ENCODE data around the gene IRS1.
"Not testable (repeated sequence)": the region's sequence is repeated elsewhere in the genome, so short reads cannot be mapped to it uniquely, and the experiment has no call there.

The IRS1 gene, protein sequence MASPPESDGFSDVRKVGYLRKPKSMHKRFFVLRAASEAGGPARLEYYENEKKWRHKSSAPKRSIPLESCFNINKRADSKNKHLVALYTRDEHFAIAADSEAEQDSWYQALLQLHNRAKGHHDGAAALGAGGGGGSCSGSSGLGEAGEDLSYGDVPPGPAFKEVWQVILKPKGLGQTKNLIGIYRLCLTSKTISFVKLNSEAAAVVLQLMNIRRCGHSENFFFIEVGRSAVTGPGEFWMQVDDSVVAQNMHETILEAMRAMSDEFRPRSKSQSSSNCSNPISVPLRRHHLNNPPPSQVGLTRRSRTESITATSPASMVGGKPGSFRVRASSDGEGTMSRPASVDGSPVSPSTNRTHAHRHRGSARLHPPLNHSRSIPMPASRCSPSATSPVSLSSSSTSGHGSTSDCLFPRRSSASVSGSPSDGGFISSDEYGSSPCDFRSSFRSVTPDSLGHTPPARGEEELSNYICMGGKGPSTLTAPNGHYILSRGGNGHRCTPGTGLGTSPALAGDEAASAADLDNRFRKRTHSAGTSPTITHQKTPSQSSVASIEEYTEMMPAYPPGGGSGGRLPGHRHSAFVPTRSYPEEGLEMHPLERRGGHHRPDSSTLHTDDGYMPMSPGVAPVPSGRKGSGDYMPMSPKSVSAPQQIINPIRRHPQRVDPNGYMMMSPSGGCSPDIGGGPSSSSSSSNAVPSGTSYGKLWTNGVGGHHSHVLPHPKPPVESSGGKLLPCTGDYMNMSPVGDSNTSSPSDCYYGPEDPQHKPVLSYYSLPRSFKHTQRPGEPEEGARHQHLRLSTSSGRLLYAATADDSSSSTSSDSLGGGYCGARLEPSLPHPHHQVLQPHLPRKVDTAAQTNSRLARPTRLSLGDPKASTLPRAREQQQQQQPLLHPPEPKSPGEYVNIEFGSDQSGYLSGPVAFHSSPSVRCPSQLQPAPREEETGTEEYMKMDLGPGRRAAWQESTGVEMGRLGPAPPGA (N-terminal part only)

GRCh38 chr2:226799211-226799975 is at the start of gene IRS1:
Gene IRS1, minus strand, starts transcription at chr2:226799820. Its CDS starts 1,082 bp downstream, at chr2:226798738.
- no peak for FAIRE-seq

DNA sequence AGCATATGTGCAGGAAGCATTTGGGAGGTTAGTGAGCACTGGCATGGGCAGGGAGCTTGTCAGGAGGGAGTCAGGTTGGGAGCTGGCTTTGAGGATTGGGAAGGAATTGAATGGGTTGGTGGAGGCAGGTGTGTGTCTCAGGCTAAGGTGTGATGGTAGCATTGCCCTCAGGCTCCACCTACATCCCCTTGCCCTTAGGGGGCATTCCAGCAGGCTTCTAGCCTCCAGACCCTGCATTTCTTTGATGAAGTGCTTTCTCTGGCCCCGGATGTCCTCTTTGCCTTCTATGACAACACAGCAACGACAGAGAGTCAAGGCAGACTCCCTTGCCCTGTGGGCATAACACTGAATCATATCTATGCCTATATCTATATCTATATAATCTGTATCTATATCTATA is 49.7 kb upstream of the IRS1 start:
- no peak for FAIRE-seq

DNA sequence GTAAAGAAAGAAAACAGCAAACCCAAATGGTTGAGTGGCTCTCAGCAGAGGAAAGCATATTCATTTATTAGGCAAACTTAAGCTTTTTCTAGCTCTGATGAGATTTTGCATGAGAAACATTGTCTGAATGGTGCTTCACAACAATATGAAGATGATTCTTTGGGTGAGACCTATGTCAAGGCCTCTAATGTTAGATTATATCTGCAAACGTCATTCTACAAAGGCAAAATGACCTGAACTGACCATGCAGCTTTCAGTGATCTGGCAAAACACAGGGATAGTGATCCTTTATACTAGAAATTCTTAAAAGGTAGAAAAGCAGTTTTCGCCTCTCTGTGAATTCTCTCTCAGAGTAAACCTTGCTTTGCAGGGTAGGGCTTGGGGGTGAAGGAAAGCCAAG is 47.9 kb upstream of the IRS1 start:
- no peak for FAIRE-seq

GRCh38 chr2:226847090-226847489 is 47.5 kb upstream of the IRS1 start:
- FAIRE-seq = no peak

DNA sequence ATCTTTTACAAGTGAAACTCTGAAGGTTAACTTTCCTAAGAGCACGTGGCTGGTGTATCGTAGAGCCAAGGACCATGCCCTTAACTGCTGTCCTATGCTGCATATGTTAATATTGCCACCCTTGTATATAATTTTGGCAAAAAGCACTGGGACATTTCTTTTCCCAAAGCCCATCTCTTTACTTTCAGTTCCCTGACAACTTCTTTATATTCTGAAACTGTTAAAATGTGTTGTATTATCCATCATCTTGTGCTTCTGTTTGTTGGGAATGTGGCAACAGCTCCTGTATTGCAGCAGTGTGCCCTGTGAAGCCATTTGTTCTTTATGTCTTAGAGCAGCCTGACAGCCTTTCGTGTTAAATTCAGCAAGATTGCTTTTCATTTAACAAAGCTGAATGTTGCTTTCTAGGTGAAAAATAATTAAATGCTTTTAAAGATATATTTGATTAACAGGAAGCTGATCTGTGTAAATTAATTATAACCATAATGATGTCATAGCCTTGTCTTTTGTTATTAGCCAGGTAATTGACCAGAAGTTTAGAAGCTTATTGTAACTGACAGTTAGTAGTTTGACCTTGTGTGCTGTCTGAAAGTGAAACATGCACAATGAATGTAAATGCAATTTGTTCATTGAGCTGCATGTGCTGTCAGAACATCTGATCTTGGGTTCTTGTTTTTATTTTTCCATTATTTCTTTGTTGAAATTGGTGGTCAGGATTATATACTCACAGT is 45.9 kb upstream of the IRS1 start:
- no peak for FAIRE-seq

DNA sequence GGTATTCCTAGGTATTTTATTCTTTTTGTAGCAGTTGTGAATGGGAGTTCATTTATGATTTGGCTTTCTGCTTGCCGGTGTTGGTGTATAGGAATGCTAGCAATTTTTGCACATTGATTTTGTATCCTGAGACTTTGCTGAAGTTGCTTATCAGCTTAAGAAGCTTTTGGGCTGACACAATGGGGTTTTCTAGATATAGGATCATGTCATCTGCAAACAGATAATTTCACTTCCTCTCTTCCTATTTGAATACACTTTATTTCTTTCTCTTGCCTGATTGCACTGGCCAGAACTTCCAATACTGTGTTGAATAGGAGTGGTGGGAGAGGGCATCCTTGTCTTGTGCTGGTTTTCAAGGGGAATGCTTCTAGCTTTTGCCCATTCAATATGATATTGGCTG is 43.4 kb upstream of the IRS1 start:
- not testable (repeated sequence) for FAIRE-seq

DNA sequence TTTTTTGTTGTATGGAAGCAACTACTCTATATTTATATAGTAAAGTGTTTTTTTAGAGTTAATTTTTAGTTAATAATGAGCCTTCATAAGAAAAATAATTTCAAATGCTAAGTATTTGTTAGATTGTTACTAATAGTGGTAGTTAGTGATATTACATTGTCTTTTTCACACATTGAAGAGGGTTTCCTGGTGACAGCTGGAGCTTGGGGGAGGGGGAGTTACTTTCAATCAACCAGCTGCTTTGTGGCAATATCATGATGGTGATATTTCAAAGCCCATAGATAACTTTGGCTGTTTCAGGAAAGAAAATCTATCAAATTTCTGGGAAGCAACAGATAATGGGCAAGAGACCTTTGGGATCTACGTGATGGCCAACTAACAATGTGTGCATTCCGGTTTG is 40.3 kb upstream of the IRS1 start:
- no peak for FAIRE-seq

DNA sequence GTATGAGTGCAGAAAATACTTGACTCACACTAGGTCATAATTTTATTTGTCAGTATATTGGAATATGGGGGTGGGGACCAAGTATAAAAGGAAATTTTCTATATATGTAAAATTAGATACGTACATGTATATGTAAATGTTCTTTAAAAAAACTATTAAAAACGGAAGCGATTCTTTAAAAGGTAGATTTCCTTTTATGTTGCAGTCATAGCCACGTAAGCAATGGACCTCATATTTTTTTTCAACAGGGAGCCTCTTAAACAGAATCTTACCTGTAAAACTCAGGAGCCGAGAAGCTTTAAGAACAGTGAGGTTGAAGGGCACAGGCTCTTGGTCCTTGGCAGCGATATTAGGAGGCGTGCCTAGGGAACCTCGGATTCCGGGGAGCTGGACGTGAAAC is 39.5 kb upstream of the IRS1 start:
- no peak for FAIRE-seq

DNA sequence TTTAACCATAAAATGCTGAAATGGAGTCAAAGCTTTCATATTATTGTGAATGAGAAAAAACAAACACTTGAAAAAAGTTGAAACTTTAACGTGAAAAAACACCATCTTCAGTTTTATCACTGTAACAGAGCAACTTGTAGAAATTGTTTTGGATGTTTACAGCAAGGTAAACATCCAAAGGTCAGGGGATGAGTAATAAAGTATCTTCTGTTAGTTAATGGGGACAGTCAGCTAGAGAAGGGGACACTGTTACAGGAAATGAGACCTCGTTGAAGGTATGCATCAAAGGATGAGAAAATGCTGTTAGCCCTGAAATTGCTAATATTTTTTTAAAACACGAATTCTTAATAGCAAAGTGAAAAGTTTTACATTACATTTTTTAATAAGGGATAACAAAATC is 39.1 kb upstream of the IRS1 start:
- FAIRE-seq = no peak

DNA sequence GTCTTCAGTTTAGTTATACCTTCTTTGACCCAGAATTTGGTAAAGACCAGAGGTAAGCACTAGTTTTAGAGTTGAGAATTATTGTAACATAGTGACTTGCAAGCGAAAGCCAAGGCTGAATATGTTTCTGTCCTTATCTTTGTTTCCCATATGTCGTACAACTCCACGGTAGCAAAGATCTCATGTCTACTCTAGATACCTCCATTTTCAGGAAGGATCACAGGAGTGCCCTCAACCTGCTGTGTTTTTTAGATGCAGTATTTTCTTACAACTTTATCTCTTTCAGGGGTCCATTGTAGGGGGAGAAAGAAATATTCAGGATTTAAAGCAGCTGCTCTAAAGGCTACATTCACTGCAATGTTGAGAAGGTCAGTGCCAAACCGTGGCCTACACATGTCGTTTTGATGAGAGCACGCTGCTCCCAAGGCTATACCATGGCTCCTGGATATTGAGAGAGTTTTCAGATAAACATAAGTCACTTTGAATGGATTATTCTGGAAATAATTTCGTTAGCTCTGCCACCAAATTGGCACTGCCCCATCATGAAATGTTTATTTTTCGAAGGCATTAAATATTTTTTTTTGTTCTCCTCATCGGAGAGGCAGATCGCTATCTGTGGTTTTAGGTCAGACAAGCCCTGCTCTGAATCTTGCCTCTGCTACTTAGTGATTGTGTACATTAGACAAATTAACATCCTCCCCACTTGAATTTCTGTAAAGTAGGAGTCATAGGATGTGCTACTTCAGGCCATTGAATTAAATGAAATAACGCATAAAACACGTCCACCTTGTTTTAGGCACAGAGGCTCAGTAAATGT is 38.4 kb upstream of the IRS1 start:
- FAIRE-seq = no peak

DNA sequence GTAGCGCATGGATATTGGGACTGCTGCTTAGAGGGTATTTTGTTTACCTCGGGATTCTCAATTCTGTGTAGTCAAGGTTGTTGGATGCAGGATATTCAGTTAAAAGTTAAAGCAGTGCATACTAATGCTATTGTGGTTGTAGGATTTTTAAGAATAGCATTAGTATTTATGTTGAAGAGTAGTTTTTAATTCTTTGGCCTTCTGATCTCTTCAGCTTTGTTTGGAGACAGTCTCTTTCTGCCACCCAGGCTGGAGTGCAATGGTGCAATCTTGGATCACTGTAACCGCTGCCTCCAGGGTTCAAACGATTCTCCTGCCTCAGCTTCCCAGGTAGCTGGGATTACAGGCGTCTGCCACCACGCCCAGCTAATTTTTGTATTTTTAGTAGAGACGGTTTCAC is 37.7 kb upstream of the IRS1 start:
- no peak for FAIRE-seq

DNA sequence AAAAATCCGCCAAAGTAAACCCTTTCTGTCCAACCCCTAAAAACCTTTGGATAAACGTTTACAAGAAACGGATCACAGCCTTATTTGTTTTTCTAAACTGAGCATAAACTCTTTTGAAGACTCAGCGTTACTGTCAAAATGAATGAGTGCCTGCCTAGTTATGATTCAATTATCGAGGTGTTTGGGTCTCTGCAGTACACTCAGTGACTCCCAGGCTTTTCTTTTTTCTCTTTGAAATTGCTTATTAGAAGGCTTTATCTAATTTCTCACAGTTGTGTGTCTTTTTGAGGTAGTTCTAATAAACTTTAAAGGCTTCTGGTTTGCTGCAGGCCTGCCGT is 36.9 kb upstream of the IRS1 start:
- no peak for FAIRE-seq

GRCh38 chr2:226835796-226836547 is 36.4 kb upstream of the IRS1 start, which contains the start of gene RHBDD1:
Gene RHBDD1, plus strand, starts transcription at chr2:226836054. Its CDS starts 28,640 bp downstream, at chr2:226864694.
- FAIRE-seq = peak; percentile 41

- FAIRE-seq = no peak
Observed at GRCh38 chr2:226835420-226835795, 35.8 kb upstream of the IRS1 start.

DNA sequence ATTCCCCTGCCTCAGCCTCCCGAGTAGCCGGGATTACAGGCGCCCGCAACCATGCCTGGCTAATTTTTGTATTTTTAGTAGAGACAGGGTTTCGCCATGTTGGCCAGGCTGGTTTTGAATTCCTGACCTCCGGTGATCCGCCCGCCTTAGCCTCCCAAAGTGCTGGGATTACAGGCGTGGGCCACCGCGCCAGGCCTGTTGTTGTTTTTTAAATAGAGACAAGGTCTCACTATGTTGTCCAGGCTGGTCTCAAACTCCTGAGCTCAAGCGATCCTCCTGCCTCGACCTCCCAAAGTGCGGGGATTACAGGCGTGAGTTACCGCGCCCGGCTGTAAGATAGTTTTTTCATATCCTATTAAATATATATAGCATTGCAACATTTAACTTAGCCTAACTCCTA is 35.3 kb upstream of the IRS1 start:
- not testable (repeated sequence) for FAIRE-seq

GRCh38 chr2:226832061-226832460 is 32.4 kb upstream of the IRS1 start:
- FAIRE-seq = no peak

DNA sequence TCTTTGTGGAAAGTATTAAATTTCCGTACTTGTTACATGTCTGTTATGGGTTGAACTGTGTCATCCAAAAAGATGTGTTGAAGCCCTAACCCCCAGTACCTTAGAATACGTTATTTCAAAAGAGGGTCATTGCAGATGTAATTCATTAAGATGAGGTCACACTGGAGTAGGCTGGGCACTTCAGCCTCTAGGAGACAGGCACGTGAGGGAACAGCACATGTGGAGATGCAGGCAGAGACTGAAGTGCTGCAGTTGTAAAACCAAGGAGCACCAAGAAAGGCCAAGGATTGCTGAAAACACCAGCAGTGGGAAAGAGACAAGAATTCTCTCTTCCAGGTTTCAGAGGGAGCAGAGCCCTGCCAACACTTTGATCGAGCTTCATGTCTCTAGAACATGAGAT is 31.6 kb upstream of the IRS1 start:
- FAIRE-seq = no peak

DNA sequence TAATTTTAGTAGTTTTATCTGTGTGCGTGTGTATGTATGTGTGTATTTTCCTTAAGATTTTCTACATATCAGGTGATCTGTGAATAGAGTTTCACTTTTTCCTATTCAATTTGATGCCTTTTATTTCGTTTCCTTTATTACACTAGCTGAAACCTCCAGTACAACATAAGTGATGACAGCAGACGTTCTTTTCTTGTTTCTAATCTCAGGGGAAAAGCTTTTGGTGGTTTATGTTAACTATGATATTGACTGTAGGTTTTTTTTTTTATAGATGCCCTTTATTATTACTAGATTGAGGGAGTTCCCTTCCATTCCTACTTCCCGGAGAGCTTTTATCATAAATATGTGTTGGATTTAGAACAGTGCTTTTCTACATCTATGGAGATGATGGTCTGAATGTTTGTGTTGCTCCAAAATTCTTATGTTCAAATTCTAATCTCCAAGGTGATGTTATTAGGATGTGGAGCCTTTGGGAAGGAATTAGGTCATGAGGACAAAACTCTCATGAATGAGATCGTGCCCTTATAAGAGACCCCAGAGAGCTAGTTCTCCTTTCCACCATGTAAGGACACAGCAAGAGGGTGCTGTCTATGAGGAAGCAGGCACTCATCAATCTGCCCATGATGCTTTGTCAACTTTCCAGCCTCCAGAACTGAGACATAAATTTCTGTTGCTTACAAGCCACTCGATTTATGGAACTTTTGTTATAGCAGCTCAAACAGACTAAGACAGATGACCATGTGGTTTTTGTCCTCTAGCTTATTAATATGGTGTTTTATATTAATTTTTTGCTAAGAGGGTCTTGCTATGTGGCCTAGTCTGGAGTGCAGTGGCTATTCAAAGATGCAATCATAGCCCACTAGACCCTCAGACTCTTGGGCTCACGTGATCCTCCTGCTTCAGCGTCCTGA is 30.4 kb upstream of the IRS1 start:
- FAIRE-seq = no peak

GRCh38 chr2:226828191-226828590 is 28.6 kb upstream of the IRS1 start:
- no peak for FAIRE-seq

All from endometrium (tissue), 2 donors.